IPS-20b (cell line): ENCODE measurements around the gene COPG1.

ENCODE experiments used
- H3K27ac ChIP-seq: one replicate; pipeline ENCODE4 v1.5.1; 2013; ENCODE audit warnings: low read length
- H3K27me3 ChIP-seq: 2 replicates; pipeline ENCODE4 v1.6.1; 2013; ENCODE audit warnings: mild to moderate bottlenecking, low read length, inconsistent platforms; ENCODE audit not compliant: insufficient read depth
- H3K36me3 ChIP-seq: 2 replicates; pipeline ENCODE4 v1.6.1; 2013; ENCODE audit warnings: low read depth, mild to moderate bottlenecking, inconsistent platforms, low read length, moderate library complexity; ENCODE audit not compliant: insufficient read depth
- H3K4me1 ChIP-seq: 2 replicates; pipeline ENCODE4 v1.6.1; 2013; ENCODE audit warnings: mild to moderate bottlenecking, control low read depth, inconsistent platforms, low read length, moderate library complexity; ENCODE audit not compliant: insufficient read depth
- H3K4me3 ChIP-seq: 2 replicates; pipeline ENCODE4 v1.5.1; 2013; ENCODE audit warnings: mild to moderate bottlenecking, low read length, inconsistent platforms
- H3K9ac ChIP-seq: 2 replicates; pipeline ENCODE4 v1.6.1; 2013; ENCODE audit warnings: low read depth, mild to moderate bottlenecking, inconsistent platforms, low read length, moderate library complexity
- H3K9me3 ChIP-seq: 2 replicates; pipeline ENCODE4 v1.6.1; 2013; ENCODE audit warnings: mild to moderate bottlenecking, low read depth, low read length, inconsistent platforms; ENCODE audit not compliant: insufficient read depth

COPG1 gene

GRCh38 chr3:129228891-129229585 lies 20.4 kb upstream of the COPG1 start:
- H3K9ac ChIP-seq: peak overlapping the region; percentile 34; the same call in 1 of the 2 replicates
- H3K9me3 ChIP-seq: no peaks in the 10 kb centered on the region
- H3K4me3 ChIP-seq: peak overlapping the region; percentile 44; the same call in 1 of the 2 replicates
- no peaks in the 10 kb centered on the region for H3K36me3 ChIP-seq
- H3K27me3 ChIP-seq: no peaks in the 10 kb centered on the region
- H3K27ac ChIP-seq: peak overlapping the region; percentile 13
- peaks cover 10% of the 10 kb centered on the region for H3K4me1 ChIP-seq

GRCh38 chr3:129230311-129231019 lies 18.9 kb upstream of the COPG1 start:
- peaks cover 10% of the 10 kb centered on the region for H3K4me1 ChIP-seq
- H3K27me3 ChIP-seq: no peaks in the 10 kb centered on the region
- H3K36me3 ChIP-seq: no peaks in the 10 kb centered on the region
- H3K9me3 ChIP-seq: no peaks in the 10 kb centered on the region
- no peak overlapping the region for H3K27ac ChIP-seq
- H3K9ac ChIP-seq: no peak overlapping the region
- H3K4me3 ChIP-seq: no peak overlapping the region

- H3K9me3 ChIP-seq: no peaks in the 10 kb centered on the region
- no peak overlapping the region for H3K4me3 ChIP-seq
- peaks cover 10% of the 10 kb centered on the region for H3K4me1 ChIP-seq
- H3K27me3 ChIP-seq: no peaks in the 10 kb centered on the region
- H3K27ac ChIP-seq: no peak overlapping the region
- H3K9ac ChIP-seq: no peak overlapping the region
- no peaks in the 10 kb centered on the region for H3K36me3 ChIP-seq
These were observed 17.9 kb upstream of the COPG1 start for GRCh38 chr3:129231331-129232119.

- Histone ChIP-seq H3K4me1 (peaks cover 9% of the 10 kb centered on the region), H3K27me3 (no peaks in the 10 kb centered on the region)
These were observed 15.9 kb upstream of the COPG1 start for GRCh38 chr3:129233538-129233937.

GRCh38 chr3:129234441-129234840 lies 15.0 kb upstream of the COPG1 start:
- H3K9ac ChIP-seq: no peak overlapping the region
- no peak overlapping the region for H3K4me3 ChIP-seq
- H3K27me3 ChIP-seq: no peaks in the 10 kb centered on the region
- H3K27ac ChIP-seq: no peak overlapping the region
- no peaks in the 10 kb centered on the region for H3K4me1 ChIP-seq
- no peaks in the 10 kb centered on the region for H3K36me3 ChIP-seq
- no peaks in the 10 kb centered on the region for H3K9me3 ChIP-seq

More at GRCh38 chr3:129233538-129233937, 15.9 kb upstream of the COPG1 start:
- no peak overlapping the region for H3K9ac ChIP-seq
- no peak overlapping the region for H3K27ac ChIP-seq
- no peaks in the 10 kb centered on the region for H3K9me3 ChIP-seq
- no peaks in the 10 kb centered on the region for H3K36me3 ChIP-seq
- H3K4me3 ChIP-seq: no peak overlapping the region

- no peak overlapping the region for H3K27ac ChIP-seq
These were observed 14.0 kb upstream of the COPG1 start for GRCh38 chr3:129235344-129235917.

GRCh38 chr3:129238945-129239705 lies 10.3 kb upstream of the COPG1 start:
- no peak overlapping the region for H3K27ac ChIP-seq
- no peak overlapping the region for H3K4me3 ChIP-seq
- H3K9ac ChIP-seq: no peak overlapping the region

More at GRCh38 chr3:129235344-129235917, 14.0 kb upstream of the COPG1 start:
- Histone ChIP-seq H3K4me3 (no peak overlapping the region), H3K9ac (no peak overlapping the region), H3K4me1 (no peaks in the 10 kb centered on the region; the same call in 1 of the 2 replicates), H3K27me3 (no peaks in the 10 kb centered on the region), H3K36me3 (no peaks in the 10 kb centered on the region), H3K9me3 (no peaks in the 10 kb centered on the region)

GRCh38 chr3:129239991-129240390 lies 9.4 kb upstream of the COPG1 start:
- Histone ChIP-seq H3K36me3 (no peaks in the 10 kb centered on the region), H3K27ac (no peak overlapping the region), H3K9me3 (no peaks in the 10 kb centered on the region), H3K4me3 (no peak overlapping the region), H3K27me3 (no peaks in the 10 kb centered on the region), H3K4me1 (no peaks in the 10 kb centered on the region; the same call in 1 of the 2 replicates), H3K9ac (no peak overlapping the region)

More at GRCh38 chr3:129238945-129239705, 10.3 kb upstream of the COPG1 start:
- Histone ChIP-seq H3K4me1 (no peaks in the 10 kb centered on the region; the same call in 1 of the 2 replicates), H3K36me3 (no peaks in the 10 kb centered on the region), H3K9me3 (no peaks in the 10 kb centered on the region), H3K27me3 (no peaks in the 10 kb centered on the region)

- H3K27ac ChIP-seq: no peak overlapping the region
- H3K27me3 ChIP-seq: no peaks in the 10 kb centered on the region
- H3K9me3 ChIP-seq: no peaks in the 10 kb centered on the region
- no peaks in the 10 kb centered on the region; the same call in 1 of the 2 replicates for H3K4me1 ChIP-seq
- H3K4me3 ChIP-seq: no peak overlapping the region
- H3K36me3 ChIP-seq: no peaks in the 10 kb centered on the region
- H3K9ac ChIP-seq: no peak overlapping the region
These were observed 9.0 kb upstream of the COPG1 start for GRCh38 chr3:129240436-129240835.

- H3K9me3 ChIP-seq: no peaks in the 10 kb centered on the region
- H3K4me1 ChIP-seq: peaks cover under 1% of the 10 kb centered on the region; the same call in 1 of the 2 replicates
- H3K4me3 ChIP-seq: no peak overlapping the region
- no peaks in the 10 kb centered on the region for H3K36me3 ChIP-seq
- no peak overlapping the region for H3K9ac ChIP-seq
- H3K27ac ChIP-seq: no peak overlapping the region
- no peaks in the 10 kb centered on the region for H3K27me3 ChIP-seq
These were observed 4.3 kb upstream of the COPG1 start for GRCh38 chr3:129245141-129245540.
